GM10266 (cell line): ENCODE measurements around the gene PC.

Experiments
- DNase-seq: peaks from one replicate; pipeline ENCODE4 v3.0.0; 2012; ENCODE audit errors: extremely low spot score
- CTCF ChIP-seq: IDR thresholded peaks from 2 replicates; pipeline ENCODE4 v1.5.1; 2012; ENCODE audit warnings: mild to moderate bottlenecking, low read depth; ENCODE audit not compliant: control insufficient read depth, insufficient read depth; ENCODE audit errors: missing control alignments

The PC gene

GRCh38 chr11:66887526-66887925, 70.7 kb downstream of the PC start:
- no peak for DNase-seq
- no peak for TF ChIP-seq CTCF

GRCh38 chr11:66886671-66887221, 71.4 kb downstream of the PC start:
- no peak for TF ChIP-seq CTCF
- no peak for DNase-seq

GRCh38 chr11:66885950-66886440, 72.2 kb downstream of the PC start:
- DNase-seq = no peak
- TF ChIP-seq CTCF = no peak

GRCh38 chr11:66885469-66885868, 72.7 kb downstream of the PC start:
- TF ChIP-seq CTCF = no peak
- DNase-seq = no peak

GRCh38 chr11:66884443-66884842, 73.7 kb downstream of the PC start:
- DNase-seq = no peak
- no peak for TF ChIP-seq CTCF

- peak; percentile 81 for TF ChIP-seq CTCF
- DNase-seq = peak; percentile 61
Measured at GRCh38 chr11:66883016-66883965, 74.9 kb downstream of the PC start.

- no peak for DNase-seq
- TF ChIP-seq CTCF = no peak
Measured at GRCh38 chr11:66882561-66883015, 75.6 kb downstream of the PC start.
